Adipose tissue (tissue), 3 donors: ENCODE data around the gene MS4A13. TPM values are rescaled to one million over a fixed set of nuclear protein-coding genes. Genes with fewer than 3 reads are reported as not detected.
"Not testable (repeated sequence)": the region's sequence is repeated elsewhere in the genome, so short reads cannot be mapped to it uniquely, and the experiment has no call there.

Experiments
- H3K27ac ChIP-seq: one replicate; pipeline ENCODE4 v1.5.1; 2013; ENCODE audit warnings: low read depth, low read length
- WGBS, 3 donors: extraction: QIAGEN DNeasy Blood & Tissue Kit; methylation state at CpG; one replicate each; pipeline ENCODE4 v1.1.7; 2013; 5-methylcytosine and 5-hydroxymethylcytosine counted together
- polyA plus RNA-seq, 3 donors: library from polyadenylated mRNA; stranded (reverse); fragments of 200-250 nt; gene quantifications; one replicate each; pipeline ENCODE4 v1.2.3, GENCODE V29; 2013
- donor health status: healthy with polysubstance abuse.
- donor health status: Bipolar disorder and iron deficiency.
- donor health status: healthy.

The MS4A13 gene, protein sequence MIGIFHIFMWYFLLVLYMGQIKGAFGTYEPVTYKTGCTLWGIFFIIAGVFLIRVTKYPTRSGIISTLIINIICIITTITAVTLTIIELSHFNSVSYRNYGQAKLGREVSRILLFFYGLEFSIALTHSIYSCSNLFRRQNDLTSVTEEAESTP
- not detected for polyA plus RNA-seq

DNA sequence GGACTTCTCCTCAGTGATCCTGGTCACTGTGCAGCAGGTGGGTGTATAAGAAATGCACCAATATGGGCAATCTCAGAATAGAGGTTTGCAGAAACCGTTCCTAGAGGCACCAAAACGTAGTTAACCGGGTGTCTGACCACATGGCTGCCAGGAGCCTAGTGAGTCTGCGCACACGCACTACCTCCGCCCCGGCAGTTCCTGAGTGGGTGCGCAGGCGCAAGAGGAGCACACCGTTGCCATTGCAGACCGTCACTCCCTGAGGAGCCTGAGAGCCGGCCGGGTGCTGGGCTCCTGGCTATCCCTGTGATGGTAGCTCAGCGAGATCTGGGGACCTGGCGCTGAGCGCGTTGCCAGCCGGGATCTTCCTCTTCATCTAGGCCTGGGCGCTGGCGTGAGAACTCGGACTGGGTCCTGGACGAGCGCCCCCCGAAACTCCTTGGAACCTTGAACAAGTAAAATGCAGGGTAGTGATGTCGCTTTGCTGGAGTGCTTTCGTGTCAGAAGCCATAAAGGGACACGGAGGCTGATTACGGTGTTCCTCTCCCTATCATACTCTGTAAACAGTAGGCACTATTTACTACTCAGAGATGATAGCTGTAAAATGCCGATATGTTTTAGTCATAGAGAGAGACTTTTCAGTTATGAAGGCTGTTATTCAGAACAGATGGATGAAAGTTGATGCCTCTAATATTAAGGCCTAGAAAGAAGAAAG lies at the start of gene MS4A13:
MS4A13 (plus strand) TSS at position 249 of the 712 bp plus-strand sequence. CDS start 2,692 bp downstream, outside the sequence.
- no peak within 1 kb of the TSS for H3K27ac ChIP-seq
- WGBS, 3 donors, result 93 to 96% (median 96%) methylated on average over 29 of the region's 29 CpGs

DNA sequence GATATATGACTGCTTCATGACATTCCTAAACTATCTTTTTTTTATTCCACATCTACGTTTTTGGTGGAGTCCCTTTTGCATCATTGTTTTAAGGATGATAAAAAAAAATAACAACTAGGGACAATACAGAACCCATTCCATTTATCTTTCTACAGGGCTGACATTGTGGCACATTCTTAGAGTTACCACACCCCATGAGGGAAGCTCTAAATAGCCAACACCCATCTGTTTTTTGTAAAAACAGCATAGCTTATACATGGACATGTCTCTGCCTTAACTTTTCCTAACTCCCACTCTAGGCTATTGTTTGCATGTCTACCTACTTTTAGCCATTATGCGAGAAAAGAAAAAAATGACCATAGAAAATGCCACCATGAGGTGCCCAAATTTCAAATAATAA lies 46.4 kb upstream of the MS4A13 start:
- WGBS, 3 donors, result 64 to 70% (median 67%) methylated on average over 2 of the region's 2 CpGs
- H3K27ac ChIP-seq, result no peak overlapping the region

DNA sequence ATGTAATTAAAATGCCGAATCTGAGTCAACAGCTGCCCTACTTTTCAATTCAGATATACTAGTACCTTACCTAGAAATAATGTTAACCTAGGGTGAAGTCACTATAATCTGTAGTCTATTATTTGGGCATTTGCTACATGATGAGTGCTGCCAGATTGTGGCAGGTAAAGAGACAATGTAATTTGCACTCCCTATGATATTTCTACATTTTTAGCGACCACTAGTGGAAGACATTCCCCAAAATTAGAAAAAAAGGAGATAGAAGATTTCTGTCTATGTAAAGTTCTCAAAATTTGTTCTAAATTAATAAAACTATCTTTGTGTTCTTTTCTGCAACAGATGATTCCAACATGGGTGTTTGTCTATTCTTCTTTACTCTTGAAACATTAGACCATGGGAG lies 45.5 kb upstream of the MS4A13 start:
- H3K27ac ChIP-seq, result no peak overlapping the region
- WGBS, 3 donors, result 55 to 69% (median 68%) methylated on average over 2 of the region's 2 CpGs

DNA sequence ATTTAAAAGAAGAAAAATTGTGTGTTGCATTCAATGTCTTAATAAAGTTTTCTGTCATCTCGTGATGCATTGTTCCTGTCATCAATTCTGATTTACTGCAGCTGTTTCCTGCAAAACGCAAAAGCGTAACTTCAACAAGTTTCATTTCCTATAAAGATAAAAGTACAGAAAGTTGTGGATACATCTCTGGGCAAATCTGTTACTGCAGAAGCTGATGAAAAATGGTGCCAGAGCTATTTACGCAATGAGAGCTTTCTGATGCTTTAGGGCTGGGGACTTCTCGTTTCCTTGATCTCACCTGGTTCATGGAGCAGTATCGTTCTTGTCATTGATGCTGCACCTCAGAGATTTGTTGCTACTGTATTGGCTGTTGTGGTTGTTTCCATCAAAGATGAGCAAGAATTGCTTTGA lies 38.2 kb upstream of the MS4A13 start:
- WGBS, 3 donors, result 36 to 65% (median 43%) methylated on average over 6 of the region's 6 CpGs
- H3K27ac ChIP-seq, result no peak overlapping the region

DNA sequence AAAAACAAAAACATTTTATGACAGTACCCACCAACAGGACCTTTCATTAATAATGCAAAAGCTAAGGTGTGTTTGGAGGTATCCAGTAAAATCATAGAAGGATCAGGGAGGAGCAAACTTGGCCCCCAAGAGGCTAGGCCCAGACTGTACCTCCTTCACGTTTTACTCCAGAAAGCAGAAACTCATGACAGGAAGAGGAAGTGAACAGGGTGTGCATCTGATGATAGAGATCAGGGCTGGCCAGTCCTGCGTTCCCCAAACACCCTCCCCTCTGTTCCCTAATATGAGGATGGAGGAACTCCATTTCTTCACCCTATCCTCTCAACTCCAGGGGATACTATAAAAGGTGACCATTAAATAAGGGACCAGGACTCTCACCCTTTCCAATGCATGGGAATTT lies 32.8 kb upstream of the MS4A13 start:
- 26 to 58% (median 34%) methylated on average over 2 of the region's 2 CpGs for whole genome bisulfite sequencing, 3 donors
- H3K27ac ChIP-seq, result no peak overlapping the region

DNA sequence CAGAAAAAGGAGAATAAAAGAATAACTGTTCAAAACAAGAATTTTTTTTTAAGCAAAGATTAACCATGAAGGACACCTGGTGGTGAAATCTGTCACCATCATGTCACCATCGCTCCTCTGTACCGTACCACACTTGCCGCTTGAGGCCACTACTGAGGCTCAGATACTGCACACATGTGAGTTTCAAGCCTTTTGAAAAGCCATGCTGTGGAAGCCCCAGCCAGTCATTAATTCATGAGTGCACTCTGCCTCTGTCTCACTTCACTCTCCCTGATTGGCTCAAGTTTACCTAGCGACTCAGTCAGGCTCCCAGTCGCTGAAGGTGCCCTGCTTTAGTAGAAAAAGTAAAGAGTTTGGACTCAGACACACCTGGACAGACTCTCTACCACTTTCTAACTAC lies 29.2 kb upstream of the MS4A13 start:
- H3K27ac ChIP-seq, result no peak overlapping the region
- 58 to 79% (median 71%) methylated on average over 5 of the region's 5 CpGs for WGBS, 3 donors

DNA sequence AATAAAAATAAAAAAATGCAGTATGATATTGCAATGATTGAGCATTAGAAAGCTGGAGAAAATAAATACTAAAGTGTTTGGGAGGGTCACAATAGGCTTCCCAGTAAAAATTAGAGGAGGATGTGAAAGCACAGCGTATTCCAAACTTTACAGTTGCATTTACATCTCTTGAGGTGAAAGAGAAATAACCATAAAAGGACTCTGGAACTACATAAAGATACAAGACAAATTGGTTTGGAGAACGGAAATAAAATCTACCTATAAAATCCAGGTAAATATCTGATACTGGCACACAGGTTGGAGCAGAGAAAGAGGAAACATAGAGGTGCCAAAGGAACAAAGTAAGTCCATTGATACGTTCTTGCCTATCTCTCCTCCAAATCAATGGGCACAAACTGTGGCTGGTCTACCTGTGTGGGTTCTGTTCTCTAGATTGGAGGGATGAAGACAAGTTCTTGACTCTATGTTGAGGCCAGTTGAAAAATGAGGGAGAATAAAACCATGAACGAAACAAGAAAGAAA lies 22.6 kb upstream of the MS4A13 start, which contains the start of gene MS4A12:
MS4A12 (plus strand) TSS at position 291 of the 522 bp plus-strand sequence. CDS start 4,541 bp downstream, outside the sequence.
- 78 to 84% (median 81%) methylated on average over 4 of the region's 4 CpGs for WGBS, 3 donors
- no peak within 1 kb of the TSS for H3K27ac ChIP-seq

DNA sequence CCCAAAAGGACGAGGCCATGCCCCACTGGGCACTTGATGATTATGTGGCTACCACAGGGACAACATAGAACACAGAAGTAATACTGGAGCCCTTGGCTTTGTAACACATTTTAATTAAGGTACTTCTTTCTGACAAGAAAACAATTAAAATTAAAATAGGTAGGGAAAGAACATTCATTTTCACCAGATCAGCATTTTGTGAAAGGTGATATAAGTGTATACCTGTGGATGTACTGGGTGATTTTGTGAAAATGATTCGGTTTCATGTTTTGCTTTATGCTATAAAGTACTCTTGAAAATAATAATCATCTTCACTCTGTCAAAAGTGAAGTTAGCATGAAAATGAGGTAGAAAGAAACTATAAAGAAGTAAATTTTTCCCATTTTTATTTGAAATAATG lies 21.7 kb upstream of the MS4A13 start:
- 78 to 87% (median 84%) methylated on average over 2 of the region's 2 CpGs for WGBS, 3 donors

DNA sequence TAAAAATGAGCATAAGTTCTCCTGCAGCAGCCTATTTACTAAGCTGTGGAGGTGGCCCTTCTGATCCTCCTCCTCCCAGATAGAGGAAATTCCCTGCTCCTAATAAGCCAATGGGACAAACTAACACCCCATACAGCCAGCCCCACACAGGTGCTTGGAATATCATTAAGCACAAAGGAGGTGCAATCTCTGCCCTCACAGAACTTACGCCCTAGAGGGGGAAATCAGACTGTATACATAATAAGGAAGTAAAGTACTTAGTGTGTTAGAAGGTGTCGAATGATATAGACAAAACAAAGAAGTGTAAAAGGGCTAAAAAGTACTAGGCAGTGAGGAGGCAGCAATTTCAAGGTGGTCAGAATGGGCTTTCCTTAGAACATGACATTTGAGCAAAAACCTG lies 16.8 kb upstream of the MS4A13 start:
- H3K27ac ChIP-seq, result no peak overlapping the region
- 59 to 68% (median 60%) methylated on average over 2 of the region's 2 CpGs for WGBS, 3 donors

More for the DNA sequence above, 21.7 kb upstream of the MS4A13 start:
- H3K27ac ChIP-seq, result no peak overlapping the region

DNA sequence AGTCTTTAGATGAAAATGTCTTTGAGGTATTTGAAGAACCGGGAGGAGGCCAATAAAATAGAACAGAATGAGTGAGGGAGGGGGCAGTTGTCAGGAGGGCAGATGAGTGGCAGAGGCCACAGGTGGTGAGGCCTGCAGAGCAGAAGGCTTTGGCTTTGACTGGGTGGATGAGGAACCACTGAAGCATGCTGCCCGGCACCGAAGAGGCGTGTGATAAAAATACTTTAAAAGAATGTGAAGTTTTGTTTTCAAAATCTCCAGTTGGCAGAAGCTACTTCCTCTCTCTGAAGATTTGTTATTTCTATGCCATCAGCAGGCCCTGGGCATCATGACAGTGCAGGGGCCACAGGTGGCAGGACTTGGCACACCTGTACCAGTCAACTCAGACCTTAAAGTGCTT lies 16.3 kb upstream of the MS4A13 start:
- WGBS, 3 donors, result 48 to 79% (median 57%) methylated on average over 4 of the region's 4 CpGs
- no peak overlapping the region for H3K27ac ChIP-seq

DNA sequence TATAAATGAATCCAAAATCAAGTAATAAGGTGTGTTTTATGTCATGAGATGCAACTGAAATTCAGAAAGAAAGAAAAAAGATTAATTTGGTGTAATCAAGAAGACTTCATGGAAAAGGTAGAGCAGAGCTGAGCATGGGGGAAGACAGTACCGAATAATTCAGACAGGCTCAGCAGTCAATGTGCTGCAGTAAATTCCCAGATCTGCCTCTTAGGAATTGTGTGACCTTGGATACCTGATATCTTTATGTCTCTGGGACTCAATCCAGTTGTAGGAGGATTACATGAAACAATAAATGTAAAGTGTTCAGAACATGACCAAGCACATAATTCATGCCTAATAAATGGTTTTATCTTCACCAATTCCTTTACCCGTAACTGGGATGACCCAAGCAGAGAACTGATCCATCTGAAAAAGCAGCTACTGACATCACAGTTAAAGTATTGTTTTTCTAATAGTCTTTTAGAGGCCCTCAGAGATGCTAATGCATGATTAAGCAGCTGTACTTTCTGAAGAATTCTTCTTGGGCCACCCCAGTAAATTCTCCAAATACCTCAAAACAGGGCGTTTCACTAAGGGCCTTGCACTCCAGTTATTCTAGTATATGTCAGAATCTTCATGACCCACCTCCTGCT lies 14.8 kb upstream of the MS4A13 start:
- WGBS, 3 donors, result 53 to 63% (median 62%) methylated on average over 3 of the region's 3 CpGs
- no peak overlapping the region for H3K27ac ChIP-seq

DNA sequence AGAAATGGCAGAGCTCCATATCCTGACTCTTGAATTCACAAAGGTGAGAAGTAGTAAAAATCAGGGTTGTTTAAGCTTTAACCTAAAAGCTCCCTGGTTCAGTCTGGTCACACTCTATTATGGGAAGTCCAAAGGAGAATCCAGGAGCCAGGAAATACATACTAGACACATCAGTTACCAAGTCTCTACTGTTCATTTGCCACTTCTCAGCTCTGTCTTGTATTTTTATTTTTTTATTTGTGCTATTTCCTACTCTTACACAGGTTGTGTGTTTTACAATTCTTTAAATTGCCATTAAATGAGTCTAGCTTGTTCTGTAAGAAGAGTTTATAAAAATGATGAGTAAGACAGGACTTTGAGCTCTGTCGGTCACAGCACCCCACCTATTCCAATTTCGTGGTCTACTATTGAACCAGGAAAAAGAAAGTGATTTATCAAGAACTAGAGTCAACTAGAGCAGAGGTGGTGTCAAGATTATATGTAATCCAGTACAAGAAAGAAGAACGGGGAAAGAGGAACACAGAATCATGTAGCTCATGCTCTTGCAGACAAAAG lies 12.9 kb upstream of the MS4A13 start:
- H3K27ac ChIP-seq, result no peak overlapping the region
- WGBS, 3 donors, result 62 to 69% (median 68%) methylated on average over 3 of the region's 3 CpGs

DNA sequence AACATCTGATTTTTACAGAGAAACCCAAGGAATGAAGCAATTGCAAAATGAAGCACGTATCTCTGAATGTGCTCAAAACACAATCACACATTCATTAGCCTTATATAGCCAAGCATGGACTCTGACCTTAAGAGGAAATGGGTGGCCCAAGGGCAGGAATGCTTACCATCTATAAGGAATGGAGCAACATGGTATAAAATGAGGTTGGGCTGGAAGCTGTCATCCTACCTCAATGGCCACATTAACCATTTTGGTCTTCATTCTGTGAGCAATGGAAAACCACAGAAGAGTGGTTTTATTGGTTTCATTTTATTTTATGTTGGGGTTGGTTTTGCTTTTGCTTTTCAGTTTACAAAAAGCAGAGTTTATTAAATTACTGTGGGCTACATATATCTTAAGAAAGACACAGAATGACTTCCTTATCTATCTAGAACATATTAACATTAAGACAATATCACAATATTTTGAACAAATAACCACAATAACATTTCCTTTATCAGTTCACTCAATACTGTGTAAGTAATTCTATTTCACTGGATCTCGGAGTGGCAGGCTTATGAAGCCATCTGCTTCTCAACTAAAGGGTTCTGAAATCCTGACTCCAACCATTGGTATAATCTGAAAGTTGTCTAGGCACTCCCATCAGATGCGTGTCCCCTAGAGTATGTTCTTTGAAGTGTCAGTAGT lies 10.8 kb upstream of the MS4A13 start:
- WGBS, 3 donors, result 74 to 81% (median 75%) methylated on average over 3 of the region's 3 CpGs
- no peak overlapping the region for H3K27ac ChIP-seq

DNA sequence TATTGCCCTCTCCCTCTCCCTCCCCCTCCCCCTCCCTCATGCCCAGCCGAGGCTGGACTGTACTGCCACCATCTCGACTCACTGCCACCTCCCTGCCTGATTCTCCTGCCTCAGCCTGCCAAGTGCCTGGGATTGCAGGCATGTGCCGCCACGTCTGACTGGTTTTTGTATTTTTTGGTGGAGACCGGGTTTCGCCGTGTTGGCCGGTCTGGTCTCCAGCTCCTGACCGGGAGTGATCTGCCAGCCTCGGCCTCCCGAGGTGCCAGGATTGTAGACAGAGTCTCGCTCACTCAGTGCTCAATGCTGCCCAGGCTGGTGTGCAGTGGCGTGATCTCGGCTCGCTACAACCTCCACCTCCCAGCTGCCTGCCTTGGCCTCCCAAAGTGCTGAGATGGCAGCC lies 5.6 kb upstream of the MS4A13 start:
- H3K27ac ChIP-seq, result not testable (repeated sequence)
- WGBS, 3 donors, result 79 to 85% (median 82%) methylated on average over 15 of the region's 15 CpGs

DNA sequence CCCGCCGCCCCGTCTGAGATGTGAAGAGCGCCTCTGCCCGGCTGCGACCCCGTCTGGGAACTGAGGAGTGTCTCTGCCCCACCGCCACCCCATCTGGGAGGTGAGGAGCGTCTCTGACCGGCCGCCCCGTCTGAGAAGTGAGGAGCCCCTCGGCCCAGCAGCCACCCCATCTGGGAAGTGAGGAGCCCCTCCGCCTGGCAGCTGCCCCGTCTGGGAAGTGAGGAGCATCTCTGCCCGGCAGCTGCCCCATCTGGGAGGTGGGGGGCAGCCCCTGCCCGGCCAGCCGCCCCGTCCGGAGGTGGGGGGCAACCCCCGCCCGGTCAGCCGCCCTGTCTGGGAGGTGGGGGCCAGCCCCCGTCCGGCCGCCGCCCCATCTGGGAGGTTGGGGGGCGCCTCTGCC lies 5.0 kb upstream of the MS4A13 start:
- not testable (repeated sequence) for H3K27ac ChIP-seq
- 91 to 96% (median 94%) methylated on average over 22 to 28 of the region's 28 CpGs for WGBS, 3 donors

DNA sequence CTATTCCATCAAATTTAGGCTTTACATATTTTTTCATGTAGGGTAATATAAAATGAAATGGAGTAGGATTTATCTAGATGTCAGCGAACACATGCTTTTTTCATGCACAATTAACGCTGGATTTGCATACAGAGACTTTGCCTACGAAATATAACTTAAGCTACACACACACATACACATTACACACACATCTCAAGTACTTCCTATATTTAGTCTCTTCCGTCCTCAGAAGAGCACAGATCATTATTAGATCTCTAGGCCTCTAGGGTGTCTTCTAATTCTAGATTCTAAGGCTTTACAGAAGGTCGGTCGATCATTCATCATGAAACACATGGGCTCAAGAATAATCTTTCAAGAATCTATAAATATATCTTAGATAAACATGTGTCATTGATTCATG lies 3.8 kb upstream of the MS4A13 start:
- 58 to 72% (median 64%) methylated on average over 6 of the region's 6 CpGs for WGBS, 3 donors

DNA sequence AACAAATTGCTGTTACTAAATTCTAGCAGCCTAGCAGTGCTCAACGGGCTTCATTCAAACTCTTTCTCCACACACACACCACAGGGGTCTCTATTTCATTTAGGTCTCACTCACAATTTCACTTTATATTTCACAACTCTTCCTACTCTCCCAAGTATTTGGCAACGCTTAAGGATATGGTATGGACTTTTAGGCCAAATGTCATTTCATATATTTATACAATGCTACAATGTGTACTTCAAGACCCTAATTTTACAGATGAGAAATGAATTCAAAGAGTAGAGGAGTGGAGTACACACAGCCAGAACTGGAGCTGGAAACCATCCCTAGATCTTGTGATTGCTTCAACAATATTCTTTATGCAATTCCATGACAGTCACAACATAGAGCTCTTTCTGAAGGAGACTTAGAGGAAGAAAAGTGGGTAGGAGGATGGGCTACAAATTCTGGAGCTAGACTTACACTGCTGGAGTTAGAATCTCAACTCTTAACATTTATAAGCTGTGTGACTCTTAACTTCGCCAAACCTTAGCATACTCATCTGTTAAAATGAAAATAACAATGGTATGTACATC lies 2.5 kb upstream of the MS4A13 start:
- no peak overlapping the region for H3K27ac ChIP-seq
- WGBS, 3 donors, result 60 to 77% (median 65%) methylated on average over 3 of the region's 3 CpGs

More for the DNA sequence above, 3.8 kb upstream of the MS4A13 start:
- H3K27ac ChIP-seq, result no peak overlapping the region
